Measurements from ENCODE around the gene DMGDH. TPM values are rescaled to one million over a fixed set of nuclear protein-coding genes. Genes with fewer than 3 reads are reported as not detected.
A peak's percentile ranks its signal among the peaks of the same experiment; 100 is the strongest.

The DMGDH gene
- total and polyA plus RNA-seq, 2 donors from 2014 or later: 10.4 to 39.7 TPM

DNA sequence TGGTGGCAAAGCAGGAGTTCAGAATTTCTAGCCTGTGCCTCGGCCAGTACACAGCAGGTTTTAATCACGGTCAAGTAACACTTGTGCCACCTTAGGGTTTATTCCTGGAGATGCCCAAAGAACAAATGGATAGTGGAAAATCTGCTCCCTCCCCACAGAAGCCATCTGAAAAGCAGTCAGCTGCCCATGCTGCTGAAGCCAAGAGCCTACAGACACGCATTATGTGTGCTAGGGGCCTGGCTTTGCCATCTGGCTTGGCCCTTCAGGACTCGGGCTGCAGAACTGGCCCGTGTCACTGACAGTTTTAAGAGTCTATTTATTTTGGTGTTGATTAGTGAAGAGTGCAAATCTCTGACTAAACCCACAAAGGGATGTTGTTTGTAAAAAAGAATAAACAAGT lies 95.5 kb downstream of the DMGDH start:
- intact Hi-C loops (cut with DNase I): no loop called here
- DNase-seq: no peak

DNA sequence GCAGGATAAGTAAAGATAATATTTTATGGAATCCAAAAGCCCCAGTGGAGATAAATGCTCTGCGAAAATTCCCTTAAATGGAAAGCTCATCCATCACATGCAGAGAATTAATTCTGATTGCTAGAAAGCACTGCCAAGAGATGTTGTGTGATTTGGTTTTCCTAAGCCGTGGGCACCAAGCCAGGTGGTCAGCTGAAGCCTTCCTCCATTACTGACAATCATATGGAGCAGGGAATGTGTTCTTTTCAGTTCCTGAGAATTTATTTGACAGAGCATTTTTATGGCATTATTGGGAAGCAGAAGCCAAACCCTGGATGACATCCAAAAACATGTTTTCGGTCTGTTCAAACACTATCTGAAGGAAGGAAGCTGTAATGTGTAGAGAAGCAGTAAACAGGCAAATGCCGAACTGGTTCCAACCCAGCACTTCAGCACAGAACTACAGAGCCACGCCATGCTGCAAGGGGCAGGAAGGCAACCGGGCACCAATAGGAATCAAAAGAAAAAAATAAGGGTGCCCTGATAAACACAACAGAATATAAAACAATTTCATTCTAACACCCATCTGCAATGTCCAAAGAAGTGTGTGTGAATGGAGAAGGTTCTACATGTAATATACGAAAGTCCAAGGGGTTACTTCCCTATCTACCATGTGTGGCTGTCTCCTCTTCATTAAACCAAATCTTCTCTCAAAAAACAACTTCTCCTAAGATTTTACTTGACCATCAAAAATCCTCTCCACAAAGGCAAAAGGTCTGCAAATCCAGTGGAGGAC lies 96.6 kb downstream of the DMGDH start:
- H3K27ac ChIP-seq (ENCODE audit: low read depth in 2 of 2, low read length in 2 of 2): peak overlapping the region; percentile 3 to 38
- peaks cover 2 to 17% (median 11%) of the 10 kb centered on the region in 3 donors for H3K4me1 ChIP-seq (ENCODE audit: control insufficient read depth in 2 of 3, insufficient read depth in 2 of 3, low read depth in 1 of 3, low read length in 3 of 3)
- H3K36me3 ChIP-seq (ENCODE audit: control insufficient read depth in 2 of 3, insufficient read depth in 3 of 3, low read length in 3 of 3): no peaks in the 10 kb centered on the region
- H3K9me3 ChIP-seq (ENCODE audit: control insufficient read depth in 2 of 3, insufficient read depth in 1 of 3, low read length in 3 of 3): no peaks in the 10 kb centered on the region
- intact Hi-C loops (cut with DNase I): no loop called here
- TF ChIP-seq, protein P1, sequence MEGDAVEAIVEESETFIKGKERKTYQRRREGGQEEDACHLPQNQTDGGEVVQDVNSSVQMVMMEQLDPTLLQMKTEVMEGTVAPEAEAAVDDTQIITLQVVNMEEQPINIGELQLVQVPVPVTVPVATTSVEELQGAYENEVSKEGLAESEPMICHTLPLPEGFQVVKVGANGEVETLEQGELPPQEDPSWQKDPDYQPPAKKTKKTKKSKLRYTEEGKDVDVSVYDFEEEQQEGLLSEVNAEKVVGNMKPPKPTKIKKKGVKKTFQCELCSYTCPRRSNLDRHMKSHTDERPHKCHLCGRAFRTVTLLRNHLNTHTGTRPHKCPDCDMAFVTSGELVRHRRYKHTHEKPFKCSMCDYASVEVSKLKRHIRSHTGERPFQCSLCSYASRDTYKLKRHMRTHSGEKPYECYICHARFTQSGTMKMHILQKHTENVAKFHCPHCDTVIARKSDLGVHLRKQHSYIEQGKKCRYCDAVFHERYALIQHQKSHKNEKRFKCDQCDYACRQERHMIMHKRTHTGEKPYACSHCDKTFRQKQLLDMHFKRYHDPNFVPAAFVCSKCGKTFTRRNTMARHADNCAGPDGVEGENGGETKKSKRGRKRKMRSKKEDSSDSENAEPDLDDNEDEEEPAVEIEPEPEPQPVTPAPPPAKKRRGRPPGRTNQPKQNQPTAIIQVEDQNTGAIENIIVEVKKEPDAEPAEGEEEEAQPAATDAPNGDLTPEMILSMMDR (IDR thresholded peaks at IDR 0.05; ENCODE audit: borderline replicate concordance, extremely low read depth, insufficient read depth): no peak
- no peak overlapping the region for H3K9ac ChIP-seq (ENCODE audit: low read length in 3 of 3)
- FAIRE-seq (no peak), DNase-seq (peak in 3 of 5 donors; percentile 47 to 87 (median 69))
- no peaks in the 10 kb centered on the region for H3K27me3 ChIP-seq (ENCODE audit: control insufficient read depth, insufficient read depth, low read length)
- peak overlapping the region in 2 of 3 donors; percentile 18 to 44 for H3K4me3 ChIP-seq (ENCODE audit: low read length in 3 of 3)

More for the DNA sequence above, 95.5 kb downstream of the DMGDH start:
- TF ChIP-seq, protein P1 (IDR thresholded peaks at IDR 0.05; ENCODE audit: borderline replicate concordance, extremely low read depth, insufficient read depth): no peak
- H3K4me3 ChIP-seq (ENCODE audit: low read length in 3 of 3): no peak overlapping the region
- peaks cover 2 to 17% (median 11%) of the 10 kb centered on the region in 3 donors for H3K4me1 ChIP-seq (ENCODE audit: control insufficient read depth in 2 of 3, insufficient read depth in 2 of 3, low read depth in 1 of 3, low read length in 3 of 3)
- no peaks in the 10 kb centered on the region for H3K36me3 ChIP-seq (ENCODE audit: control insufficient read depth in 2 of 3, insufficient read depth in 3 of 3, low read length in 3 of 3)
- H3K9me3 ChIP-seq (ENCODE audit: control insufficient read depth in 2 of 3, insufficient read depth in 1 of 3, low read length in 3 of 3): no peaks in the 10 kb centered on the region
- H3K27ac ChIP-seq (ENCODE audit: low read depth in 2 of 2, low read length in 2 of 2): no peak overlapping the region
- H3K9ac ChIP-seq (ENCODE audit: low read length in 3 of 3): no peak overlapping the region
- no peaks in the 10 kb centered on the region for H3K27me3 ChIP-seq (ENCODE audit: control insufficient read depth, insufficient read depth, low read length)
- FAIRE-seq: no peak

- no peak for FAIRE-seq
- intact Hi-C loops (cut with DNase I): no loop called here
Observed at GRCh38 chr5:78971998-78972397, 97.5 kb downstream of the DMGDH start.

More at GRCh38 chr5:78971998-78972397, 97.5 kb downstream of the DMGDH start:
- TF ChIP-seq, protein P1 (IDR thresholded peaks at IDR 0.05; ENCODE audit: borderline replicate concordance, extremely low read depth, insufficient read depth): no peak
- Histone ChIP-seq H3K27me3 (ENCODE audit: control insufficient read depth, insufficient read depth, low read length) (no peaks in the 10 kb centered on the region), H3K4me1 (ENCODE audit: control insufficient read depth in 2 of 3, insufficient read depth in 2 of 3, low read depth in 1 of 3, low read length in 3 of 3) (peaks cover 2 to 17% (median 11%) of the 10 kb centered on the region in 3 donors), H3K4me3 (ENCODE audit: low read length in 3 of 3) (no peak overlapping the region), H3K27ac (ENCODE audit: low read depth in 2 of 2, low read length in 2 of 2) (no peak overlapping the region), H3K36me3 (ENCODE audit: control insufficient read depth in 2 of 3, insufficient read depth in 3 of 3, low read length in 3 of 3) (no peaks in the 10 kb centered on the region), H3K9ac (ENCODE audit: low read length in 3 of 3) (no peak overlapping the region), H3K9me3 (ENCODE audit: control insufficient read depth in 2 of 3, insufficient read depth in 1 of 3, low read length in 3 of 3) (no peaks in the 10 kb centered on the region)
- no peak for DNase-seq
